DMS79 treated with DMSO at 0.1 percent for 48 hours (cell line): Measurements from ENCODE around the gene HMX1.

Experiments
- DNase-seq: peaks from one replicate; lab custom pipeline; 2025; lab: John Stamatoyannopoulos, UW

The HMX1 gene

GRCh38 chr4:8891646-8892555, 20.3 kb upstream of the HMX1 start:
- no peak for DNase-seq

DNA sequence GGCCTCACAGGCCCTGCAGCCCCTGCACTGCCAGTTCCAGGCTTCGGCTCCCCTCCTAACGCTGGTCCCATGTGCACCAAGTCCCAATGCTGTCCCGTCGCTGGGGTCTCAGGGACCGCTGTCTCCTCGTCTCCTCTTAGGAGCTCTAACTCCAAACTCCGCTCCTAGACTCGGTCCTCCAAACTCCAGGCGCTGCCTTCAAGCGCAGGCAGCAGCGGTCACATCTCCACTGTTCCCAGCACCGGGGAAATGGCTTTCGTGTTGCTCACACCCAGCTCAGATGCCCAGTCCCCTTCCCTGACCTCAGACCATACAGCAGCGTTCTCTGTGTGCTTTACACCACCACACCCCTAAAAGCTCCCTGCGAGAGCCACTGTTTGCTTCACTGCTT, 19.6 kb upstream of the HMX1 start:
- DNase-seq: no peak

DNA sequence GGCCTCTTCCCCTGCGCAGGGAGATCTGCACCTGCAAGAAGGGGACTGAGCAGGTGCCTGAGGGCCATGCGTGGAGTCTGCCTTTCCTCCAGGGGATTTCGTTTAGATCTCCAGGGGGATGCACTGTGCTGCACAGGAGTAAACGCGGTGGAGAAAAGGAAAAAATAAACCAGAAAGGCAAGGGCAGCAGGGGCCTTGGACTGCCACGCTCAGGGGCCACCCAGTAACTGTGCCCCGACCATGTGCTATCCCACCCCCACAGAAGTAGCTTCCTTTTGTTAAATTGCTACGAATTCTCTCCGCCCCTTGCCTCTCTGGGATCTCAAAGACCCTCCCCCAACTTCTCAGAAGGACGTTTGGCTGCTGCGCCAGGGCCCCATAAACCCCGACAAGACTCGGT, 17.2 kb upstream of the HMX1 start:
- DNase-seq: no peak

- DNase-seq: no peak
Observed at GRCh38 chr4:8886612-8887406, 15.2 kb upstream of the HMX1 start.

- no peak for DNase-seq
Observed at GRCh38 chr4:8882239-8882638, 10.6 kb upstream of the HMX1 start.

GRCh38 chr4:8880851-8881250, 9.2 kb upstream of the HMX1 start:
- no peak for DNase-seq

DNA sequence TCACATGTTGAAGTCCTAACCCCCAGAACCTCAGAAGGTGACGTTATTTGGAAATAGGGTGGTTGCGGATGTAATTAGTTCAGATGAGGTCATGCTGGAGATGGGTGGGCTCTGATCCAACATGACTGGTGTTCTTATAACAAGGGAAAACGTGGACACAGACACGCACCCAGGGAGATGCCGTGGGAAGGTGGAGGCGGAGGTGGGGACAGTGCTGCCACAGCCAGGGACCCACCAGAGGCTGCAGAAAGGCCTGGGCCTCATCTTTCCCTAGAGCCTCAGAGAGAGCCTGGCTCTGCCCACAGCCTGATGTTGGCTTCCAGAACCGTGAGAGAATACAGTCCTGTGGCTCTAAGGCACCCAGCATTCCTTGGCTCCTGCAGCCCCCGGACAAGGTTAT, 7.9 kb upstream of the HMX1 start:
- DNase-seq: no peak

- DNase-seq: no peak
Observed at GRCh38 chr4:8878421-8878820, 6.8 kb upstream of the HMX1 start.

- DNase-seq: no peak
Observed at GRCh38 chr4:8877780-8878040, 6.1 kb upstream of the HMX1 start.

DNA sequence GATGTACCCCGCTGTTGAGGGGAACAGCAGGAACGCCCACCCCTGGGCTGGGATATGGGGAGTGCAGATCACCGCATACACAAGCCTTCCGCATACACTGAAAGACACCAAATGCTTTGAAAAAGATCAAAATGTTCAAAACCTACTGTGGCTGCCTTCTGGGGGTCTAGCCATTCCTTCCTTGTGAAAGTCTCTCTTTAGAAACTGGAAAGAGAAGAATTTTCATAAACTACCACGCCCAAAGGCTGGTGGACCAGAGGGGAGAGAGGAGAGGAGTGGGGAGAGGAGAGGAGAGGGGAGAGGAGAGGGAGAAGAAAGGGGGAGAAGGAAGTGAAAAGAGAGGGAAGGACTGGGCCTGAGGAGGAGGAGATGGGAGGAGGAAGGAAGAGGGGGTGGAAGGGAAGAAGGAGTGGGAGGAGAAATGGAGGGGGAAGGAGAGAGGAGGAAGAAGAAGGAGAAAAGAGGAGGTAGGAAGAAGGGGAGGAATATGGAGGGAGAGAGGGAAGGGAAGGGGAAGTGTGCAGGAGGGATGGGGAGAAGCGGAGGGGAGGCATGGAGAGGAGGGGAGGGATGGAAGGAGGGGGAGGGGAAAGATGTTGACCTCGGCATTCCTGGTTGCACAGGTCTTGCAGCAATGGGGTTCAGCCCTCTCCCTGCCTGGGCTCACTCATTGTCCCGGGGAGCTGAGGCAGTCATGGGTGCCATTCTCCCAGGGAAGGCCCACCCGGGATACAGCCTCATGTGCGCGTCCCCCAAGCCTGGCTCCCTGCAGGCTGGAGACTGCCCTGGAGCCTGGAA, 5.5 kb upstream of the HMX1 start:
- DNase-seq: no peak

GRCh38 chr4:8874896-8875680, 3.4 kb upstream of the HMX1 start:
- DNase-seq: no peak

DNA sequence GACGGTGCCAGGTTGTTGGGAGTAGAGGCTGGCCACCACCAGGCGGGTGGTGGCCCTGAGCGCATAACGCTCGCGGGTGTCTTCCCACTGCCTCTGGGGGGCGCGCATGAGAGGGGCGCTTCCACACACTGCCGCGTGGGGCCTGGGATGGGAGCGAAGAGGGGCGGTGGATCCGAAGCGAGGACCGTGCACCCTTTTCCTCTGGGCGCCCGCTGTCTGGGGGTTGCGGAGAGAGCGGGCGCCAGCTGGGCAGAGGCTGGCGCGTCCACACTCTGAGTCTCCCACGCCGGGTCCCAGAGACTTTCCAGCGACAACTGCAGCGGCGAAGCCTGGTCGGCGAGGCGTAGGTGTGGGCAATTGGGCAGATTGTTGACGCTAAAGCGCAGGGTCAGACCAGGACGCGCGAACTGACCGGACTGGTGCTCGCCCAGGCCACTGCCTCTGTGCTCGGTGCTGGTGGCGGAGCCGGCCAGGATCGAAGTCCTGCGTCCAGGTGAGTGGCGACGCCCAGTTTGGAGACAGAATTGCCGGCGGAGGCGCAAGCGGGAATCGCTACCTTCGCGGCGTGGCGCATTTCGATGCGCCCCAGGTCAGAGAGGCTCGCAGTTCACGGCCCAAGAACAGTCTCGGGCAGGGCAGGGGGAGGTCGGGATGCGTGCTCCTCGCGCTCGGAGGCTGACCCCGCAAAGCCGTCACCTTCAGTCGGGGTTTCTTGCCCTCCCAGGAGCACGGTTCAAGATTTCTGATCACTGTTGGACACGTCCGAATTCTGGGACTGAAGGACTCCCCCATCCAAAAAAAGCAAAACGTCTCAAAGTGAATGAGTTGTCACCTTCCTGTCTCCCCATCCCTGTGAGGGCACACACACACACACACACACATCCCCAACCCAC, 2.6 kb upstream of the HMX1 start:
- DNase-seq: no peak

- DNase-seq: no peak
Observed at GRCh38 chr4:8872402-8873291, 1.0 kb upstream of the HMX1 start.

DNA sequence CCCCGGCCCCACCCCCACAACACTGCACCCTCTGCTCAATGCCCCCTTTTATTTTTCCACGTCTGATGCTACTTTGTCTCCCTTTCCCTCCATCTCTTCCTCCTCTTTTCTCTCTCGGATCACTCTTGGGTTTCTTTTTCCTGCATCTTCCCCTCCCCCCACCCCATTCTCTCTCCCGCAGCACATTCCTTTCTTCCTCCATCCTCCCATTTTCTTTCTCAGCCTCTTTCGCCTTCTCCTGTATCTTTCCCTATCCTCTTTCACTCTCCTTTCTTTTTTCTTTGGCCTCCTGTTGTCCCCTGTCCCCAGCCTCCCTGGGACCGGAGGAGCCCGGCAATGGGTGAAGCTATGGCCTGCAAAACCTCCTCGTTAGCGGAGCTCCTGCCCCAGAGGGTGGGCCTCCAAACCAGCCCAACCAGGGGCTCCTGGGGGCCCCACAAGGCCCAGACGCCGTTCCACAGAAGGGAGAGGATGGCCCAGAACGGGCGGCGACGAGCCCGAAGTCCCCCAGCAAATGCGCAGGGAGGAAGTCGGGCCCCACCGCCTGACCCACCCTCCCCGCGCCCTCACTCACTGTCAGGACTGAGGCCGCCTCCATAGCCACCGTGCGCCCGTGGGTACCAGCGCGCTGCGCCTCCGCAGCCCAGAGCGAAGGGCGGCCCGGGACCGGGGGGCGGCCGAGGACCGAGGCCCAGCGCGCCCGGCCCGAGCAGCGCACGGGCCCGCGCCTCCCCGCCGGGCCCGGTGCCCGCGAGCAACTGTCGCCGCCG, 807 bp downstream of the HMX1 start:
- DNase-seq: no peak

DNA sequence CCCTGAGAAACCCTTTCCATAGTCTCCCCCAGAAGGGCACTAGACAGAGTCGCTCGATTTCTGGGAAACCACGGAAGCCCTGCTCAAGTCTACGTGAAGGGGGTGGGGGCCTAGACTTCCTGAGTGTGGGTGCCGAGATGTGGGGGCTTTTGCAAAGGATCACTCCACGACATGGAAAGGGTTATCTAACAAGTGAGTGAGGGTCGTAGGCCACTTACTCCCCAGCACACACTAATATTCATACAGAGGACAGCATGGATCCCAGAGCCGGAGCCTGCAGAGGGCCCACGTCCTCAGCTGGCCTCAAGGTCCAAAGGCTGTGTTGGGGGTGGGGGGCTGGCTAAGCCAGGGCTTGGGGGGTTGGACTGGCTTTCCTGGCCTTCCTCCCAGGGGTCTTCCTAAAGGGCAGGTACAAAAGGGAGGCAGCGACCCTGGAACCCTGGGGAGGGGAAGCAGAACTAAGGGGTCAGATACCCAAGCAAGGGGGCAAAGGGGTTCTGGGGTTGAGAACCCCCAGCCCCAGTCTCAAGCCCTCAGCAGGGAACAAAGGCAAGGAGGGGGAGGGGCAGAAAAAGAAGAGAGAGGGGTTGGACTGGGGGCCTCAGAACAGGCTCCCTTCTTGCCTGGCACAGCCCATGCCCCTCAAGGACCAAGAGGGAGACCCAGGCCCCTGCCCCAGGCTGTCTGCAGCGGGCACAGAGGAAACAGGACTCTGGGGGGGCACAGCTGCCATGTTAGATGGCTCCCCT, 1.6 kb downstream of the HMX1 start:
- no peak for DNase-seq

- DNase-seq: no peak
Observed at GRCh38 chr4:8869002-8869897, 2.4 kb downstream of the HMX1 start.

GRCh38 chr4:8868321-8869001, 3.2 kb downstream of the HMX1 start:
- no peak for DNase-seq
